GM06990 (cell line): ENCODE data around the gene NAT16.

ENCODE experiments used
- DNase-seq: peaks from one replicate; pipeline ENCODE4 v3.0.0-alpha.2; 2011; ENCODE audit not compliant: insufficient read length; ENCODE audit errors: extremely low read depth
- H3K27me3 ChIP-seq: replicated peaks from 2 replicates; pipeline ENCODE4 v1.6.0; 2011; ENCODE audit warnings: low read length; ENCODE audit not compliant: control insufficient read depth, insufficient read depth
- H3K36me3 ChIP-seq: 2 replicates; pipeline ENCODE4 v1.5.1; 2011; ENCODE audit warnings: low read length; ENCODE audit not compliant: control insufficient read depth, insufficient read depth
- H3K4me3 ChIP-seq: replicated peaks from 2 replicates; pipeline ENCODE4 v1.5.1; 2011; ENCODE audit warnings: low read depth, mild to moderate bottlenecking, control low read depth, low read length
- TF ChIP-seq, protein P1 (sequence below): IDR thresholded peaks from 2 replicates; pipeline ENCODE4 v1.5.1; 2011; ENCODE audit warnings: low read length, control low read depth, mild to moderate bottlenecking, inconsistent platforms; ENCODE audit not compliant: insufficient read depth, poor library complexity, severe bottlenecking

NAT16 gene

GRCh38 chr7:101172005-101172853, 7.9 kb downstream of the NAT16 start:
- Histone ChIP-seq H3K36me3 (no peaks in the 10 kb centered on the region), H3K4me3 (no peak overlapping the region), H3K27me3 (peaks cover 1% of the 10 kb centered on the region)
- peak; percentile 27 for DNase-seq
- TF ChIP-seq, protein P1, sequence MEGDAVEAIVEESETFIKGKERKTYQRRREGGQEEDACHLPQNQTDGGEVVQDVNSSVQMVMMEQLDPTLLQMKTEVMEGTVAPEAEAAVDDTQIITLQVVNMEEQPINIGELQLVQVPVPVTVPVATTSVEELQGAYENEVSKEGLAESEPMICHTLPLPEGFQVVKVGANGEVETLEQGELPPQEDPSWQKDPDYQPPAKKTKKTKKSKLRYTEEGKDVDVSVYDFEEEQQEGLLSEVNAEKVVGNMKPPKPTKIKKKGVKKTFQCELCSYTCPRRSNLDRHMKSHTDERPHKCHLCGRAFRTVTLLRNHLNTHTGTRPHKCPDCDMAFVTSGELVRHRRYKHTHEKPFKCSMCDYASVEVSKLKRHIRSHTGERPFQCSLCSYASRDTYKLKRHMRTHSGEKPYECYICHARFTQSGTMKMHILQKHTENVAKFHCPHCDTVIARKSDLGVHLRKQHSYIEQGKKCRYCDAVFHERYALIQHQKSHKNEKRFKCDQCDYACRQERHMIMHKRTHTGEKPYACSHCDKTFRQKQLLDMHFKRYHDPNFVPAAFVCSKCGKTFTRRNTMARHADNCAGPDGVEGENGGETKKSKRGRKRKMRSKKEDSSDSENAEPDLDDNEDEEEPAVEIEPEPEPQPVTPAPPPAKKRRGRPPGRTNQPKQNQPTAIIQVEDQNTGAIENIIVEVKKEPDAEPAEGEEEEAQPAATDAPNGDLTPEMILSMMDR, result no peak

- Histone ChIP-seq H3K4me3 (no peak overlapping the region), H3K36me3 (no peaks in the 10 kb centered on the region), H3K27me3 (peaks cover 1% of the 10 kb centered on the region)
- TF ChIP-seq, protein P1, result peak; percentile 24
- no peak for DNase-seq
These were observed 8.7 kb downstream of the NAT16 start for GRCh38 chr7:101171442-101171837.

DNA sequence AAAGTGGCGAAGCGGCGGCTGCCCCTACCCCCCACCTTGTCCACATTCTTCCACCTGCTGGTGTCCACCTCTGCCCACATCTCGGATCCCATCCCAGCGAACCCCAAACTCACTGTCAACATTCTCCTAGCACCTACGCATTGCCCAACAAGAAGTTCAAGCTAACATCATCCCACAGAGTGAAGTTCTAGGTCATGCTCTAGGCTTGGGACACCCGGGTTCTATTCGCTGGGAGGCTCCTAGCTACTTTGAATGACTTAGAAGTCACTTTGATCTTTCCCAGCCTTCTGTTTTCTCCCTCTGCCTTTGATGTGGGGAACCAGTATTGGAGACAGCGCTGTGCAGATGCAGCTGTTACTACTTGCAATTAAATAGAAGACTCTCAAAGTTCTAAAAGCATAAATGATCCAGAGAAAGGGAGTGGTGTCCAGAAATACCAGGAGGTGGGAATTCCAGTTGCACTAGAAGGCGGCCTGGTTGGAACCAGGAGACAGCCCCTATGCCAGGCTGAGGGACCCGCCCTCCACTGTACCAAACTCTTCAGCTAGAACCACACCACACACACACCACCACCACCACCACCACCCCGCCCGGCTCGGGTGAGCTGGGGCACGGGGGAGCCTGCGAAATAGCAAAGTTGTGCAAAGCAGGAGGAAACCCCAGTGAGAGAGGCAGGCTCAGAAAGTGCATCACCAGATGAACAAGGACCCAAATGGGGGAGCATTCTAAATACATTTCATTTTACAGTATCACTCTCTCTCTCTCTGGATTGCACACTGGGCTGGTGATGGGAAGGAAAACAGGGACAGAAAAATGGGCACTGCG, 9.3 kb downstream of the NAT16 start:
- H3K27me3 ChIP-seq, result peaks cover 1% of the 10 kb centered on the region

GRCh38 chr7:101169838-101170551, 10.1 kb downstream of the NAT16 start:
- no peaks in the 10 kb centered on the region for H3K36me3 ChIP-seq
- H3K4me3 ChIP-seq, result no peak overlapping the region
- peak; percentile 75 for DNase-seq
- TF ChIP-seq, protein P1, result peak; percentile 98
- peaks cover 1% of the 10 kb centered on the region for H3K27me3 ChIP-seq

More for the DNA sequence above, 9.3 kb downstream of the NAT16 start:
- no peak overlapping the region for H3K4me3 ChIP-seq
- DNase-seq, result no peak
- no peaks in the 10 kb centered on the region for H3K36me3 ChIP-seq
- TF ChIP-seq, protein P1, result no peak

DNA sequence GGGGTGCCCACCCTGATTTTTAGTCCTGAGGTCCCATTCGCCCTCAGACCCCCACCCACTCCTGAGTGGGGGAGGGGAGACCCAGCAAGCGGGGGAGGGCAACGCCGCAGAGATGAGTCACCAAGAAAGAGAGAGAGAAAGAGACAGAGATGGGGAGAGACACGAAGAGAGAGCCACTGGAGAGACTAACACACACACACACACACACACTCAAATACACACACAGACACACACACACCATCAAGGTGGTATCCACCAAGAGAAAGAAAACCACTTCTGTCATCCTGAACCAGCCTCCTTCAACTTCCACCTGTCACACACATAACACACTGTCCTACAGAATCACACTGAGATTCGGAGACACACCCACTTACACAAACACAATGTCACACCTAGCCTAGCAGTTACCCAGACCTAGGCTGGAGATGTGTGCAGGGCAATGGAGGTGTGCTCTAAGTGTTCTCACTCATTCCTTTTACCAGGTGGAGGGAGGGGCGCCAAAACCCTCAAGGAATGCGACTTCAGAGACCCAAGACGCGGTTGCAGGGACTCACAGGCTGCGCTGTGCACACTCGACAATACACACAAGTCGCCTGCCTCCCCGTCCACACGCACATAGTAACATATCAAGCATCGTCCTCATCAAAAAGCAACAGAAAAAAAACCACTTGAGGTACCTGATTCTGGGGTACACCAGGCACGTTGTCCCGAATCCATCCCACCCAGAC, 10.8 kb downstream of the NAT16 start:
- H3K4me3 ChIP-seq, result no peak overlapping the region
- TF ChIP-seq, protein P1, result no peak
- DNase-seq, result no peak

More for the DNA sequence above, 10.8 kb downstream of the NAT16 start:
- peaks cover 1% of the 10 kb centered on the region for H3K27me3 ChIP-seq
- H3K36me3 ChIP-seq, result no peaks in the 10 kb centered on the region
